Hindlimb muscle (tissue), 1 donor: Measurements from ENCODE around the gene ITIH4. TPM values are rescaled to one million over a fixed set of nuclear protein-coding genes. Genes with fewer than 3 reads are reported as not detected.

Experiments used
- polyA plus RNA-seq: library from polyadenylated mRNA; unstranded; fragments of 120-200 nt; gene quantifications from one replicate; pipeline ENCODE4 v1.2.1, GENCODE V29; 2013; ENCODE audit not compliant: insufficient read length

ITIH4 gene
- polyA plus RNA-seq, 1 donor: 38.3 TPM

Other genes starting within 250 kb of the ITIH4 start
- 52.6 TPM for gene PBRM1, start 144.8 kb downstream of the ITIH4 start, polyA plus RNA-seq
- 72.9 TPM for gene GNL3, start 144.6 kb downstream of the ITIH4 start, polyA plus RNA-seq
- 54.8 TPM for gene GLT8D1, start 124.9 kb downstream of the ITIH4 start, polyA plus RNA-seq
- gene SPCS1, start 124.6 kb downstream of the ITIH4 start, polyA plus RNA-seq: 79.2 TPM
- gene NEK4, start 59.7 kb downstream of the ITIH4 start, polyA plus RNA-seq: 11.0 TPM
- 0.13 TPM for gene ITIH1, start 53.1 kb downstream of the ITIH4 start, polyA plus RNA-seq
- 1.1 TPM for gene ITIH3, start 35.9 kb downstream of the ITIH4 start, polyA plus RNA-seq
- gene MUSTN1, start 4.3 kb upstream of the ITIH4 start, polyA plus RNA-seq: 203 TPM
- 7.5 TPM for gene STIMATE, start 66.9 kb upstream of the ITIH4 start, polyA plus RNA-seq
- 7.4 TPM for gene SFMBT1, start 215.4 kb upstream of the ITIH4 start, polyA plus RNA-seq